ENCODE results near the gene WDFY3. TPM values are rescaled to one million over a fixed set of nuclear protein-coding genes. Genes with fewer than 3 reads are reported as not detected.

Gene WDFY3
- total RNA-seq, 4 donors from 2014 or later, result 77.9 to 149 (median 98.3) TPM

DNA sequence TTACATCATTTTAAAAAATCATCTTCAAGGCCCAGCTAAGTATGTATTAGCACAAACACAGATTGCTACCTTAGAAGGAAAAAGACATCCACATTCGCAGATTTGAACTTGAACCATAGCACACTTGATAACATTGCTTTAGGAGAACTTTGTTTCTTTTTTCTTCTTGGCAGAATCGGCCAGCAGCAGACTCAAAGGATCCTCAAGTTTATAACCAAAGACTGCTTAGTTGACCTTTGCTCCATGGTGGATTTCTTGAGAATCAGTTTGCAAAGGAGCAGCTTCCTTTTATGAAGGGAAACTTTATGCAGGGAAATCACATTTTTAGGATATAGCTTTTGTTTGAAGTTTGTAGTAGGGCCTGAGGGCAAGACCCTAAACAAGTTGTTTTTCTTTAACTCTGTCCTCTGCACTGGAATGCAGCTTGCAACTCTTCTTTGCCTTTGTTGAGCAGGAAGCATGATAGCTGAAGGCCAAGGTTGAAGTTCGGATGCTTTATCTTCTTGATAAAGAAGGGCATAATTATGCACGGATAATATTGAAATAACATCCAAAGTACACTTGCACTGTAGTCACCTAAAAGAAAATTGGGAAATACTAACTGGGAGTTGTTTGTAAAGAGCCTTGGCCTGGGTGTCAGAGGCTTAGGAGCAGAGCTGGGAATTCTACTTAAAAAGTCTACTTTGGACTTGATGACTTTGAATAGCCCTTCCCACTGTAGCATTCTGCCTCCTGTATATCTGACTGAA, 305.1 kb downstream of the WDFY3 start:
- ATAC-seq (ENCODE audit: low FRiP score) (no peak), DNase-seq (ENCODE audit: low spot score) (no peak)
- TF ChIP-seq, protein P1, sequence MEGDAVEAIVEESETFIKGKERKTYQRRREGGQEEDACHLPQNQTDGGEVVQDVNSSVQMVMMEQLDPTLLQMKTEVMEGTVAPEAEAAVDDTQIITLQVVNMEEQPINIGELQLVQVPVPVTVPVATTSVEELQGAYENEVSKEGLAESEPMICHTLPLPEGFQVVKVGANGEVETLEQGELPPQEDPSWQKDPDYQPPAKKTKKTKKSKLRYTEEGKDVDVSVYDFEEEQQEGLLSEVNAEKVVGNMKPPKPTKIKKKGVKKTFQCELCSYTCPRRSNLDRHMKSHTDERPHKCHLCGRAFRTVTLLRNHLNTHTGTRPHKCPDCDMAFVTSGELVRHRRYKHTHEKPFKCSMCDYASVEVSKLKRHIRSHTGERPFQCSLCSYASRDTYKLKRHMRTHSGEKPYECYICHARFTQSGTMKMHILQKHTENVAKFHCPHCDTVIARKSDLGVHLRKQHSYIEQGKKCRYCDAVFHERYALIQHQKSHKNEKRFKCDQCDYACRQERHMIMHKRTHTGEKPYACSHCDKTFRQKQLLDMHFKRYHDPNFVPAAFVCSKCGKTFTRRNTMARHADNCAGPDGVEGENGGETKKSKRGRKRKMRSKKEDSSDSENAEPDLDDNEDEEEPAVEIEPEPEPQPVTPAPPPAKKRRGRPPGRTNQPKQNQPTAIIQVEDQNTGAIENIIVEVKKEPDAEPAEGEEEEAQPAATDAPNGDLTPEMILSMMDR (IDR thresholded peaks at IDR 0.05), result no peak

DNA sequence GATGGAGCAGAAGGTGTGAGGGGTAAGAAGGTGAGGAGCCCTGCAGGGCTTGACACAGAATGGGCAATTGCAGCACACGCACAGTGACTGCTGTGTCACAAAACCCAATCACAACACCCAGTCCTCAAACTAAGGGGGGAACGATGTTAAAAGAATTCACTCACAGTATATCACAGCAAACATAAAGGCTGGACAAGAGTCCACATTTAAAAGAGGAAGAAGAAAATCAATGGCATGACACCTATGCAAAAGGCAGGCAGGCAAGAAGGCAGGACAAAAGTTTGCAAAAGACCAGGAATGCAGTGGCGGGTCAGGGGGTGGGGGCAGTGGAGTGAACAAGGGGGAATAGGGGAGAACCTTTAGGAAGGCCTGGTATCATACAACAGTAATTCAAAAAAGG, 305.9 kb downstream of the WDFY3 start:
- TF ChIP-seq, protein P1 (IDR thresholded peaks at IDR 0.05), result no peak
- DNase-seq (ENCODE audit: low spot score) (no peak), ATAC-seq (ENCODE audit: low FRiP score) (no peak)

DNA sequence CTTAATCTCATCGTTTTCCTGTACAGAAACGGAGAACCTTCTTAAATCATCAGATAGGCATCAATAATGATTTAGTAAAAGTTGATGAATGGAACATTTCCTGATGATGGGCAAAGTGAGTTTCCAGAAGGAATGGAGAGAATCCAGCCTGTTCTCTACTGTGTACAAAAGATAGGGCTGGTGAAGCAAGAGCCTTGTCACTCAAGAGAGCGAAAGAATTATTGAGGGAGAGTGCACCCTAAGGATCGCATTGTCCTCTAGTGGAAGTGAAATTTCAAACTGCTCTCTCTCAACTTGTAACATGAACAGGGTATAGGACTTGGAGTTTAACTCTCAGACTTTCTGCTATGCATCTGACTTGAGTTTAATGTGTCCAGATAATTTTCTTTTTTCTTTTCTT, 314.0 kb downstream of the WDFY3 start:
- ATAC-seq (ENCODE audit: low FRiP score) (no peak), DNase-seq (ENCODE audit: low spot score) (no peak)
- TF ChIP-seq, protein P1 (IDR thresholded peaks at IDR 0.05), result no peak

DNA sequence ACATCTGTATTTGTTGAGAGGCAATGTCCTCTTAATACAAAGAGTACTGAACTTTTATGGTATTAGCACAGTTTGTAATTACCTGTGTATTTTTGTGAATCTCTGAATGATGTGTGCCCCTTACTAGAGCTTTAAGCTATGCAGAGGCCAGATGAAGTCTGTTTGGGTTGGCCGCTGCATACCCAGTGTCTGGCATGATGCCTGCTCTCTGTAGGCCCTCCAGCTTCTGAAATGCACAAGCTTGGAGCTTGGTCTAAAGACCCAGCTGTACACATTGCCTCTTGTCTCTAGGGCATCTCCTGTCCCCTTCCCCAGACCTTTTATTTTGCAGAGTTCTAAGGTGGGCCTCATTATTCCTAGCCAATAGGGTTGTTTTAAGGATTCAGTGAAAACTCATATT, 315.0 kb downstream of the WDFY3 start:
- no peak for DNase-seq (ENCODE audit: low spot score)
- TF ChIP-seq, protein P1 (IDR thresholded peaks at IDR 0.05), result no peak
- no peak for ATAC-seq (ENCODE audit: low FRiP score)

DNA sequence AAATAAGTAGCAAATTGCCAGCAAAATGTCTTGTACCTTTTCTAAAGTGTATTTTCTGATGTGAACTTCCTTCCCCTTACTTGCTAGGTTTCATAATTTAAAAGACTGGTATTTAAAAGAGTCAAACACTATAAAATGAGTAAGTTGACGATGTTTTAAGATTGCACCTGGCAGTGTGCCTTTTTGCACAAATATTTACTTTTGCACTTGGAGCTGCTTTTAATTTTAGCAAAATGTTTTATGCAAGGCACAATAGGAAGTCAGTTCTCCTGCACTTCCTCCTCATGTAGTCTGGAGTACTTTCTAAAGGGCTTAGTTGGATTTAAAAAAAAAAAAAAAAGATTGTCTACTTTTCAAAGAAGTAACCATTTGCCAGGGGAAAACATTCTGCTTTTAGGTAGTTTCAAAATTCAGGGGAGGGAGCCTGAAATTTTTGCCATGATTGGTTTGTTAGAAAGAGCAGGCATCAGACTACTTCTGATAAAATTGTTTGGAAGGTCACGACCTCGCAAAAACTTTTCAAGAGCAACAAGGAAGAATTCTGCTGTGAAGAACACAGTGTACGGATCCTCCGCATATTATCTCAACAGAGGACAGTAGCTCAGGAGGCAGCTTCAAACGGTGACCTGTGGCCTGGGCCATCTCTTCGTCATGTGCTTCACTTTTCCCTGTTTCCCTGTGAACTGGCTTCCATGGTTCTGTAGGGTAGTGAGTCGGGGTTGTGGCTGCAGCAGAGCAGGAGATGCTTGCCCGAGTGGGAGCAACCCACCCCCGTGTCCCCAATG, 317.4 kb downstream of the WDFY3 start:
- DNase-seq (ENCODE audit: low spot score) (no peak), ATAC-seq (ENCODE audit: low FRiP score) (no peak)
- TF ChIP-seq, protein P1 (IDR thresholded peaks at IDR 0.05), result no peak

DNA sequence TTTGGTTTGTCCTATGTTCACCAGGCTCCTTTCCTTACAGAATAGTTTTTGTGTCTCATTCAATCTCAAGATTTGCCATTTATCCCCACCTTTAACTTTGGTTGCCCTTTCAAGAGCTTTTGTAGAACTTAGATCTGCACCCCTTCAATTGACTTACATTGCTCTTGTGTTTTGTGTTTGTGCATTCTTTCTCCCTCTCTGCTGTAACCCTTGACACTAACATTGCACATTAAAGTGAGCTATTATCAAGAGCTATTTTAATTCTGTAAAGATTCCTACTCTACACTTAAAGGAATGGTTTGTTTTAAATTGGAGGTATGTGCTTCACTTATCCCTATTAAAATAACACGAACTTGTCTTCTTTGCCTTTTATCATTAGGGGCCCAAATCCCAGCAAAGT, 318.3 kb downstream of the WDFY3 start:
- DNase-seq (ENCODE audit: low spot score) (no peak), ATAC-seq (ENCODE audit: low FRiP score) (no peak)
- TF ChIP-seq, protein P1 (IDR thresholded peaks at IDR 0.05), result no peak

Data from omental fat pad (tissue), 4 donors.